ENCODE measurements around the gene CTNNBL1. TPM values are rescaled to one million over a fixed set of nuclear protein-coding genes. Genes with fewer than 3 reads are reported as not detected.
A peak's percentile ranks its signal among the peaks of the same experiment; 100 is the strongest.

The CTNNBL1 gene
- total RNA-seq, 4 donors from 2014 or later: 40.4 to 54.3 (median 44.7) TPM

- Histone ChIP-seq H3K4me3 (no peak overlapping the region), H3K4me1 (peaks cover 20 to 38% (median 35%) of the 10 kb centered on the region in 4 donors), H3K36me3 (peaks cover 24 to 43% (median 31%) of the 10 kb centered on the region in 4 donors), H3K9me3 (no peaks in the 10 kb centered on the region), H3K27me3 (no peaks in the 10 kb centered on the region), H3K27ac (replicated peaks in 1 of 4) (peak overlapping the region; percentile 12 to 54 (median 38))
- TF ChIP-seq EP300 (IDR thresholded peaks at IDR 0.05) (no peak), CTCF (IDR thresholded peaks at IDR 0.05) (no peak), POLR2AphosphoS5 (IDR thresholded peaks at IDR 0.05) (no peak), POLR2A (IDR thresholded peaks at IDR 0.05; ENCODE audit: low read depth) (no peak)
- intact Hi-C loops (cut with DNase I): no loop called here
- 58% methylated on average over 8 of the region's 8 CpGs for WGBS
- DNase-seq (ENCODE audit: extremely low spot score): no peak
Measured at GRCh38 chr20:37734228-37734985, 40.6 kb downstream of the CTNNBL1 start.

GRCh38 chr20:37735541-37735940 lies 41.7 kb downstream of the CTNNBL1 start:
- Histone ChIP-seq H3K27me3 (no peaks in the 10 kb centered on the region), H3K4me3 (no peak overlapping the region), H3K9me3 (no peaks in the 10 kb centered on the region), H3K36me3 (peaks cover 24 to 49% (median 31%) of the 10 kb centered on the region in 4 donors), H3K27ac (replicated peaks in 1 of 4) (no peak overlapping the region), H3K4me1 (peaks cover 10 to 26% (median 24%) of the 10 kb centered on the region in 4 donors)
- TF ChIP-seq CTCF (IDR thresholded peaks at IDR 0.05) (no peak), POLR2AphosphoS5 (IDR thresholded peaks at IDR 0.05) (no peak), EP300 (IDR thresholded peaks at IDR 0.05) (no peak), POLR2A (IDR thresholded peaks at IDR 0.05; ENCODE audit: low read depth) (no peak)
- DNase-seq (ENCODE audit: extremely low spot score): no peak
- intact Hi-C loops (cut with DNase I): no loop called here

GRCh38 chr20:37736132-37736531 lies 42.3 kb downstream of the CTNNBL1 start:
- DNase-seq (ENCODE audit: extremely low spot score): no peak
- intact Hi-C loops (cut with DNase I): no loop called here
- Histone ChIP-seq H3K9me3 (no peaks in the 10 kb centered on the region), H3K4me3 (no peak overlapping the region), H3K27me3 (no peaks in the 10 kb centered on the region), H3K27ac (replicated peaks in 1 of 4) (no peak overlapping the region), H3K36me3 (peaks cover 24 to 49% (median 31%) of the 10 kb centered on the region in 4 donors), H3K4me1 (peaks cover 8 to 29% (median 25%) of the 10 kb centered on the region in 4 donors)
- TF ChIP-seq EP300 (IDR thresholded peaks at IDR 0.05) (no peak), CTCF (IDR thresholded peaks at IDR 0.05) (no peak), POLR2AphosphoS5 (IDR thresholded peaks at IDR 0.05) (no peak), POLR2A (IDR thresholded peaks at IDR 0.05; ENCODE audit: low read depth) (no peak)
- WGBS: 94% methylated on average over 2 of the region's 2 CpGs

GRCh38 chr20:37737826-37738420 lies 44.1 kb downstream of the CTNNBL1 start:
- WGBS: 91% methylated on average over 5 of the region's 5 CpGs
- Histone ChIP-seq H3K27ac (replicated peaks in 1 of 4) (no peak overlapping the region), H3K36me3 (peaks cover 24 to 47% (median 31%) of the 10 kb centered on the region in 4 donors), H3K4me1 (peaks cover 8 to 40% (median 35%) of the 10 kb centered on the region in 4 donors), H3K4me3 (no peak overlapping the region), H3K27me3 (no peaks in the 10 kb centered on the region), H3K9me3 (no peaks in the 10 kb centered on the region)
- no peak for DNase-seq (ENCODE audit: extremely low spot score)
- intact Hi-C loops (cut with DNase I): no loop called here
- TF ChIP-seq CTCF (IDR thresholded peaks at IDR 0.05): no peak
- no peak for TF ChIP-seq EP300 (IDR thresholded peaks at IDR 0.05)
- no peak for TF ChIP-seq POLR2A (IDR thresholded peaks at IDR 0.05; ENCODE audit: low read depth)
- TF ChIP-seq POLR2AphosphoS5 (IDR thresholded peaks at IDR 0.05): no peak

Data from esophagus muscularis mucosa (tissue), 4 donors.